Fibroblast of skin of right biceps (primary cell): Measurements from ENCODE around the gene LMNA.
"Not testable (repeated sequence)": the region's sequence is repeated elsewhere in the genome, so short reads cannot be mapped to it uniquely, and the experiment has no call there.

Experiments
- DNase-seq: peaks from one replicate; pipeline ENCODE4 v3.0.0-alpha.2; 2013

The LMNA gene

DNA sequence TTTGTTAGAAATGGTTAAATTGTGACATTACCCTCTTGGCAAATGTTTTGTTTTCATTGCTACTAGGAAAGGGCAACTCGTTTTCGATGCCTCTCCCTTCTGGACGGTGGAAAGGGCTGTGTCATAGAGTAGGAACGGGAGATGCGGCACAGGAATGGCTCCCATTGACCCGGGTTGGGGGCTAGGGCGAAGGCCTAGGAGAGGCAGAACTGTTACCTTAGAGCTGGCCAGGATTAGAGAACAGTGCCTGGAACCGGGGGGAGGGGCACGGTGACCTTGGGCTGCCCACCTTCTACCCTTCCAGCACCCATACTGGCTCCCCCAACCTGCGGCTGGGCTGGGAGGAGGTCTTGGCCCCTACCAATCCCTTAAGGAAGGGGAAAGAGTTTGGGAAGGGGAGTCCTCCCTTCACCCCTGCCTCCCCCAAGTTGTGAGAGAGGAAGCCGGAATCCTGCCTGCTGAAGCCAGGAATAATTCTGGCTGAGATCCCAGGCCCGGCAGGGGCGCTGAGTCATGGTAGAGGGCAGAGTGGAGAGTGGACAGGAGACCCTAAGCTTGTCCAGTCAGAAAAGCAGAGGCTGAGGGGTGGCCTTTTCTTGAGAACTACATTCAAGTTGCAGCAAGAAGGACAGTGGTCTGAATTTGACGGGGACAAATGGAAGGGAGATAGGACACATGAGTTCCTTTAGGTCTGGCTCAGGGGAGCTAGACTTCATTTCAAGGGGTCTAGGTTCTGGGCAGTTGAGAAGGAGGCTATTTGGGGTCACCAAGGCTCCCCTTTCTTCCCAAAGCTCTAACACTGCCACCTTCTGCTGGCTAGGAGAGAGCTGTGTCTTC lies 8.2 kb downstream of the LMNA start:
- peak; percentile 92 for DNase-seq

DNA sequence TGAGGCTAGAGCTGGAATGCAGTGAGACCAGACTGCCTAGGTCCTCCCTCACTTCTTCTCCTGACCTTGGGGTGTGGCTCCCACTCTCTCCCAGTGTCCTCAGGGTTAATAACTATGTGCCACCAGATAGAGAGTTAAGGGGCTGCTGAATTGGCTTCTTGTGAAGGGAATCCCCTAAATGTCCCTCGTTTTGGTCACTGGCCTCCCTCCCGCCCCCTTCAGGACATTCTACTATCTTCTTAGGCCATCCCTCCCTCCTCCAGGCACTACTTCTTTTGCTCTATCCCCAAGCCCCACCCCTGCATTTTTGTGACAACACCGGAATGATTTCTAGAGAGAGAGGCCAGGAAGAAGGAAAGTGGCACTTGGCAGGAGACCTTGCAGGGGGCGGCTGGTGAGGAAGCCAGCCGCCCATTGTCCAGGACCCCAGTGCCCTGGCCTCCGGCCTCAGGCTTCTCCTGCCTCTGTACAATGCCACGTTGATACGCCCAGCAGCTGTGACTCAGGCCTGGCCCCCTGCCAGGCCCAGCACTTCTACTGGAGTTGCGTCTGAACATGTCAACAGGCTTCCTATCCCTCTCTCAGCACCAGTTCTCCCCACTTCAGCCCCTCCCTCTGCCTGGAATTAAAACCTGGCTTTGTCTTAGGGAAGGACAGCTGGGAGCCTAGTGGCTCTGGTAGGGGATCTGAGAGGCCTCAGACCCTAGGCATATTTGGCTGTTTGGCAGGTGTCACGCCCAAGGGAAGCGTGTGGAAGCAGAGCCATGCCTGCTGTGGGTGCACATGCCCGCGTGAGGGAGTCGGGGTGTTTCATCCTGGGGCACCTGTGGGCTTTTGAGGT lies 9.1 kb downstream of the LMNA start:
- DNase-seq, result peak; percentile 98

DNA sequence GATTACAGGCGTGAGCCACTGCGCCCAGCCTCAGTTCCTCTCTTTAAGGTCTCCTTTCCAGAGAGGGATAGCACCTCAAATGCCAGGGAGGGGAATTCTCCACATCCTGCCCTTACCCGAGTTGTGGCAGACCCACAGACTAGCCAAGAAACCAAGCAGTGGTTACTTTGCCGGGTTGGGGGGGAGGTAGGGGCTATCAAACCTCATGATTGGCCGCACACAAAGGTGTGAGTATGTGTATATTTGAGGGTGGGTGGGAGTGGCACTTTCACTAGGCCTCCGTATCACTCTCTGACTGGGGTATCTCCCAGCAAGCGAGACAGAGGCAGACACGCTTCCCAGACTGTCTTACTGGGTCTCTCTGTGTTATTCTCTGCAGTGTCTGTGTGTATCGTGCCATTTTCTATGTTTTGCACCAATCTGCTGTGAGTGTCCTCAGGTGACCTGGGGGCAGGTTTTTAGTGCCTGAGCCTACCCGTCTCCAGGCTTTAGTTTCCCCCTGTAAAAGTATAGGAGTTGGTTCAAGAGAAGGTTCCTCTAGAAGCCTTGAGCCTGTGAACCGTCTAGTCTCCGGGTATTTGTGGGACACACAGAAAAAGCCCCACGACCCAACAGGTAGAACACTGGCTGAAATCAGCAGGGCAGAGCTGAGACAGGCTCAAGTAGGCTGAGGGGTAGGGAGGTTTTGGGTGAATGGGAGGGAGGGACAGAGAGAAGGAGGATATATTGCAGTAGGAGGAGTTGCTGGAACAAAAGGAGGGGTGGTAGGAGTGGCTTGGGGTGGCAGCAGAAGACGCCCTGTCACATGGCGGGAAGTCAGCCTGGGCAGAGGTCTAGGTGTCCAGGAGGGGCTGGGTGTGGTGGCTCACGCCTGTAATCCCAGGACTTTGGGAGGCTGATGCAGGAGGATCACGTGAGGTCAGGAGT lies 10.3 kb downstream of the LMNA start:
- DNase-seq, result no peak

GRCh38 chr1:156125544-156125943 lies 11.0 kb downstream of the LMNA start:
- DNase-seq, result not testable (repeated sequence)

DNA sequence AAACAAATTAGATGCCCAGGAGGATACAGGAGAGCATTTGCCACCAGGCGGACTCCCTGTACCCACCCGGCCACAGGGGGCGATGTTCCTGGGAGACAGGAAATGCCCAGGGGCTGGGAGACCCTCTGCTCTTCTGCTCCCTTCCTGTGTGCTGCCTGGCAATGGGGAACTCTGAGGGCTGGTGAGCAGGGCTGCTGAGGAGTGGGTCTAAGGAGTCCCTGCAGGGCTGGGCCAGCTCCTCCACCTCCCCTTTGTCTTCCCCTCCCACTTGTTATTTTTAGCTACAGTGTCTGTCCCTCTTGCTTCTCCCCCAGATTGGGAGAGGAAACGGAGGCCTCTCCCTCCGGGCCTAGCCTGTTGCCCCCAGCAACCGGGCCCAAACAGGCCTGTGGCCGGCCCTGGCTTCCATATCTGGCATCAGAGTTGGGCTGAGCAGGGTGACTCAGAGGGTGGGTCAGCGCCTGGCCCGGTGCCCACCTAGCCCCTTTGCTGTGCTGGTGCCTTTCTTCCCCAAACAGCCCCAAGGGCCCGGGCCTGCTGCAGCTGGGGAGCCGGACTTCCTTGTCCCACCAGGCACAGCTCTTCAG lies 11.6 kb downstream of the LMNA start:
- DNase-seq, result peak; percentile 99

GRCh38 chr1:156126630-156127534 lies 12.4 kb downstream of the LMNA start:
- peak; percentile 96 for DNase-seq

DNA sequence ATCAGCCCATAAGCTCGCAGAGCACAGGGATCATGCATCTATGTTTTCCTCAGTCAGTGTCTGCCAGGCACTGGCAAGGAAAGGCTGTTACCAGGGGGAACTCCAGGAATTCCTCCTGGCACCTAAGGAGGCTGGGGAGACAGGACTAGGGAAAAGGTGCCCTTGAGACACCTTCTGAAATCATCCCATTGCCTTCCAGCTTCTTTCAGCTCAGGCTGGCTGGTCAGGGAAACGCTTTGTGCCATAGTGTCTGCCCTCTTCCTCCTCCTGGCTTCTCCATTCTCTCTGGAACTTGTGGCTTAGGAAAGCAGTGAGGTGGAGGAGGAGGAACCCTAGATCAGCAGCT lies 13.8 kb downstream of the LMNA start:
- DNase-seq, result no peak

DNA sequence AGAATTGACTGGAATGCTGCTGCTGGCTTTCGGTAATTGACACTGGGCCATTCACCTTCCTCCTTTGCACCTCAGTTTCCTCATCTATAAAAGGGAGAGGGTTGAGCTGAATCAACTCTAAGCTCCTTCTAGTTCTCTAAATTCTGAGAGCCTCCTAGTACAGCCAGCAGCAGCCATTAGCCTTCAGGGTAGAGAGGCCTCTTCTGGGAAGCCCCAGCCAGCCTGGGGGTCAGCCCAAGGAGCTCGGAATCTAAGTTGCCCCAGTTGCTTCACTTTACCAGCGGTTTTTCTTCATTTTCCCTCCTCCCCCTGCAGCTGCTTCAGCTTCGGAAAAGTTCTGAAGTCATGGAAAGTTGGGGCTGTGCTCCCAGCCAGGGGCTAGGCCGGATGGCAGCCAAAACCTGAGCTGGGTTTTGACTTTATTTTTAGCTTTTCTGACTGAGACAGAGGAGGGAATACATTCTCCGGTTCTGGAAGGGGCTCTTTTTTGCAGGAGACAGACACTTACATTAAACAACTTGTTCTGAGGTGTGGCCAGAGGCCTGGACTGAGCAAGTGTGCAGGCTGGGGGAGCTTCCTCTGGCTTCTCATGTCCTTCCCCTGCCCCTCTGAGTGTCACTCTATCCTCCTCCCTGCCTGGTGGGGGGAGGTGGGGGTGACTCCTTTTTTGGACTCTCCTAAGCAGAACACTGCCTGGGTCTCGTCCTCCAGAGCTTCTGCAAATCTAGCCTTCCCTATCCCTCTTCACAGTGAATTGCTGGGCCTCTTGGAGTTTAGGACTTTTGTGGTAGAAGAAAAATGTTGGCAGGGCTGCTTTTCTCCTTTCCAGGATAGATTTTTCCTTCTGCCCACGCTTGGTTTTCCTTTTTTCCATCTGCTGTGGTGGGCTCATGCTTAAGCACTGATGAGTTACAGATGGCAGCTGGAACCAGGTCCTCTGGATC lies 14.4 kb downstream of the LMNA start:
- peak; percentile 85 for DNase-seq

- peak; percentile 98 for DNase-seq
Measured at GRCh38 chr1:156129687-156130577, 15.4 kb downstream of the LMNA start.

- no peak for DNase-seq
Measured at GRCh38 chr1:156130578-156130942, 16.0 kb downstream of the LMNA start.

DNA sequence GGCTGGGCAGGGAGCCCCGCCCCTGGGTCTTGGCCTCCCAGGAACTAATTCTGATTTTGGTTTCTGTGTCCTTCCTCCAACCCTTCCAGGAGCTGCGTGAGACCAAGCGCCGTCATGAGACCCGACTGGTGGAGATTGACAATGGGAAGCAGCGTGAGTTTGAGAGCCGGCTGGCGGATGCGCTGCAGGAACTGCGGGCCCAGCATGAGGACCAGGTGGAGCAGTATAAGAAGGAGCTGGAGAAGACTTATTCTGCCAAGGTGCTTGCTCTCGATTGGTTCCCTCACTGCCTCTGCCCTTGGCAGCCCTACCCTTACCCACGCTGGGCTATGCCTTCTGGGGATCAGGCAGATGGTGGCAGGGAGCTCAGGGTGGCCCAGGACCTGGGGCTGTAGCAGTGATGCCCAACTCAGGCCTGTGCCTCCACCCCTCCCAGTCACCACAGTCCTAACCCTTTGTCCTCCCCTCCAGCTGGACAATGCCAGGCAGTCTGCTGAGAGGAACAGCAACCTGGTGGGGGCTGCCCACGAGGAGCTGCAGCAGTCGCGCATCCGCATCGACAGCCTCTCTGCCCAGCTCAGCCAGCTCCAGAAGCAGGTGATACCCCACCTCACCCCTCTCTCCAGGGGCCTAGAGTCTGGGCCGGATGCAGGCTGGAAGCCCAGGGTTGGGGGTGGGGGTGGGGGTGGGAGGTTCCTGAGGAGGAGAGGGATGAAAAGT lies 20.4 kb downstream of the LMNA start:
- DNase-seq, result no peak

- DNase-seq, result no peak
Measured at GRCh38 chr1:156135930-156136871, 21.7 kb downstream of the LMNA start.

GRCh38 chr1:156136970-156137483 lies 22.5 kb downstream of the LMNA start:
- no peak for DNase-seq

- no peak for DNase-seq
Measured at GRCh38 chr1:156138458-156138867, 24.0 kb downstream of the LMNA start.

DNA sequence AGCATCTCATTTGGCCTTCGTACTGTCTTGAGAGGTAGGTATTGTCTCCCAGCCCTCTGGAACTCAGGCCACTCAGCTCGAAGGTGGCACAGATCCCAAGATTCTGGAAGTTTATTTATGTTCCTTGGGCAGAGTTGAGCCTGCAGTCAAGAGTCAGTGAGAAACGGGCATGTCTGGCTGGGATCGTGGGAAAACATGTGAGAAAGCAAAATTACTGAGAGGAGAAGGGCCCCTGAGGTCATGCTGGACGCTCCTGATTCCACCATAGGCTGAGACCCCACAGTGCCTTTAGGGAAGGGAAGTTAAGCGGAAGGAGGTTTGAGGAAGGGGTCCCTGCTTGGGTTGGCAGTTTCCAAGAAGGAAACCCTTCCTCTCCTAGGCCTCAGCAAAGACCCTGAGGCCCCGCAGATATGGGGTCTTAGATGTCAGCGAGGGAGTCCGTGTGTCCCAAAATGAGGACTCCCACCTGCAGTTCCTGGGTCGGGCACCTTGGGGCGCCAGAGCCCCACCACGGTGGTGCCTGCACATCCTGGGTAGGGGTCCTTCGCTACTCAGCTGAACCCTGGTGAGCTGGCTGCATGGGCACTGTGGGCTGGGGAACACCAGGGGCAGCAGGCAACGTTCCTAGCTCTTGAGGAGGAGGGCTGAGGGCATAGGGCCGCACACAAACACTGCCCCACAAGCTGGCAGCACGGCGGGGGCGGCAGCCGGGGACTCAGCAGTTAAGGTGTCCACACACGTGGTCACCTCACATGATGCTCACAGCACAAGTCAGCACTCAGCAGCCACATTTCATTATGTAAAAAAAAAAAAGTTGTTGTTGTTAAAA lies 26.6 kb downstream of the LMNA start:
- no peak for DNase-seq
